H1 (cell line): ENCODE measurements around the gene KRTAP20-1. TPM values are rescaled to one million over a fixed set of nuclear protein-coding genes. Genes with fewer than 3 reads are reported as not detected.

Source experiments
- BCL11A ChIP-seq, 2 experiments: IDR thresholded peaks; one replicate each; pipeline ENCODE4 v1.6.1; 2011; ENCODE audit warnings: low read depth in 2 of 2, low read length in 2 of 2, mild to moderate bottlenecking in 2 of 2
- EP300 ChIP-seq, 2 experiments: IDR thresholded peaks; 1 replicate in 1 of 2; 2 replicates in 1 of 2; pipeline ENCODE4 v1.6.1; 2011 to 2012; ENCODE audit warnings: low read depth in 2 of 2, low read length in 2 of 2, mild to moderate bottlenecking in 2 of 2, borderline replicate concordance in 1 of 2, inconsistent platforms in 1 of 2, moderate library complexity in 1 of 2
- HDAC6 ChIP-seq: IDR thresholded peaks from one replicate; pipeline ENCODE4 v1.7.1; 2012; ENCODE audit warnings: low read depth, mild to moderate bottlenecking, inconsistent platforms, low read length, moderate library complexity
- SIN3A ChIP-seq, 2 experiments: IDR thresholded peaks in 1 of 2; conservative IDR thresholded peaks in 1 of 2; 2 replicates each; pipeline ENCODE4 v1.6.1; 2011 to 2012; ENCODE audit warnings: low read length in 2 of 2, improper control_type of control experiment in 1 of 2, low read depth in 1 of 2, mild to moderate bottlenecking in 1 of 2
- polyA plus RNA-seq, 7 experiments: library from polyadenylated mRNA; depleted of rRNA in 3 of 7; stranded (reverse) in 5 of 7; unstranded in 2 of 7; fragments of >200 nt in 5 of 7; fragments of 200-250 nt in 2 of 7; gene quantifications; 1 replicate in 5 of 7; 2 replicates in 1 of 7; 4 replicates in 1 of 7; pipeline versions ENCODE4 v1.2.1 to v1.2.3, GENCODE V29; 2011 to 2013; ENCODE audit warnings: missing spikeins in 2 of 7, mixed read lengths in 2 of 7
- total RNA-seq: library from RNA; stranded (reverse); fragmentation: NEBNext Ultra II Directional; extraction: Animal tissue kit (Norgen Biotek cat#: 25700); gene quantifications from 2 replicates; pipeline ENCODE4 v1.2.1, GENCODE V29; 2021
- TF ChIP-seq, protein P1 (sequence below): fragments of 300-600 bp; sonication (generic); IDR thresholded peaks from 2 replicates; pipeline ENCODE4 v1.7.1; 2012; ENCODE audit warnings: low read length, moderate library complexity, mild to moderate bottlenecking, inconsistent platforms; ENCODE audit not compliant: insufficient replicate concordance

Gene KRTAP20-1
- total and polyA plus RNA-seq, 2 of the 8 experiments (the other 6 are each of a cell fraction or from before 2014, with no cell fraction given): not detected

- TF ChIP-seq, protein P1, sequence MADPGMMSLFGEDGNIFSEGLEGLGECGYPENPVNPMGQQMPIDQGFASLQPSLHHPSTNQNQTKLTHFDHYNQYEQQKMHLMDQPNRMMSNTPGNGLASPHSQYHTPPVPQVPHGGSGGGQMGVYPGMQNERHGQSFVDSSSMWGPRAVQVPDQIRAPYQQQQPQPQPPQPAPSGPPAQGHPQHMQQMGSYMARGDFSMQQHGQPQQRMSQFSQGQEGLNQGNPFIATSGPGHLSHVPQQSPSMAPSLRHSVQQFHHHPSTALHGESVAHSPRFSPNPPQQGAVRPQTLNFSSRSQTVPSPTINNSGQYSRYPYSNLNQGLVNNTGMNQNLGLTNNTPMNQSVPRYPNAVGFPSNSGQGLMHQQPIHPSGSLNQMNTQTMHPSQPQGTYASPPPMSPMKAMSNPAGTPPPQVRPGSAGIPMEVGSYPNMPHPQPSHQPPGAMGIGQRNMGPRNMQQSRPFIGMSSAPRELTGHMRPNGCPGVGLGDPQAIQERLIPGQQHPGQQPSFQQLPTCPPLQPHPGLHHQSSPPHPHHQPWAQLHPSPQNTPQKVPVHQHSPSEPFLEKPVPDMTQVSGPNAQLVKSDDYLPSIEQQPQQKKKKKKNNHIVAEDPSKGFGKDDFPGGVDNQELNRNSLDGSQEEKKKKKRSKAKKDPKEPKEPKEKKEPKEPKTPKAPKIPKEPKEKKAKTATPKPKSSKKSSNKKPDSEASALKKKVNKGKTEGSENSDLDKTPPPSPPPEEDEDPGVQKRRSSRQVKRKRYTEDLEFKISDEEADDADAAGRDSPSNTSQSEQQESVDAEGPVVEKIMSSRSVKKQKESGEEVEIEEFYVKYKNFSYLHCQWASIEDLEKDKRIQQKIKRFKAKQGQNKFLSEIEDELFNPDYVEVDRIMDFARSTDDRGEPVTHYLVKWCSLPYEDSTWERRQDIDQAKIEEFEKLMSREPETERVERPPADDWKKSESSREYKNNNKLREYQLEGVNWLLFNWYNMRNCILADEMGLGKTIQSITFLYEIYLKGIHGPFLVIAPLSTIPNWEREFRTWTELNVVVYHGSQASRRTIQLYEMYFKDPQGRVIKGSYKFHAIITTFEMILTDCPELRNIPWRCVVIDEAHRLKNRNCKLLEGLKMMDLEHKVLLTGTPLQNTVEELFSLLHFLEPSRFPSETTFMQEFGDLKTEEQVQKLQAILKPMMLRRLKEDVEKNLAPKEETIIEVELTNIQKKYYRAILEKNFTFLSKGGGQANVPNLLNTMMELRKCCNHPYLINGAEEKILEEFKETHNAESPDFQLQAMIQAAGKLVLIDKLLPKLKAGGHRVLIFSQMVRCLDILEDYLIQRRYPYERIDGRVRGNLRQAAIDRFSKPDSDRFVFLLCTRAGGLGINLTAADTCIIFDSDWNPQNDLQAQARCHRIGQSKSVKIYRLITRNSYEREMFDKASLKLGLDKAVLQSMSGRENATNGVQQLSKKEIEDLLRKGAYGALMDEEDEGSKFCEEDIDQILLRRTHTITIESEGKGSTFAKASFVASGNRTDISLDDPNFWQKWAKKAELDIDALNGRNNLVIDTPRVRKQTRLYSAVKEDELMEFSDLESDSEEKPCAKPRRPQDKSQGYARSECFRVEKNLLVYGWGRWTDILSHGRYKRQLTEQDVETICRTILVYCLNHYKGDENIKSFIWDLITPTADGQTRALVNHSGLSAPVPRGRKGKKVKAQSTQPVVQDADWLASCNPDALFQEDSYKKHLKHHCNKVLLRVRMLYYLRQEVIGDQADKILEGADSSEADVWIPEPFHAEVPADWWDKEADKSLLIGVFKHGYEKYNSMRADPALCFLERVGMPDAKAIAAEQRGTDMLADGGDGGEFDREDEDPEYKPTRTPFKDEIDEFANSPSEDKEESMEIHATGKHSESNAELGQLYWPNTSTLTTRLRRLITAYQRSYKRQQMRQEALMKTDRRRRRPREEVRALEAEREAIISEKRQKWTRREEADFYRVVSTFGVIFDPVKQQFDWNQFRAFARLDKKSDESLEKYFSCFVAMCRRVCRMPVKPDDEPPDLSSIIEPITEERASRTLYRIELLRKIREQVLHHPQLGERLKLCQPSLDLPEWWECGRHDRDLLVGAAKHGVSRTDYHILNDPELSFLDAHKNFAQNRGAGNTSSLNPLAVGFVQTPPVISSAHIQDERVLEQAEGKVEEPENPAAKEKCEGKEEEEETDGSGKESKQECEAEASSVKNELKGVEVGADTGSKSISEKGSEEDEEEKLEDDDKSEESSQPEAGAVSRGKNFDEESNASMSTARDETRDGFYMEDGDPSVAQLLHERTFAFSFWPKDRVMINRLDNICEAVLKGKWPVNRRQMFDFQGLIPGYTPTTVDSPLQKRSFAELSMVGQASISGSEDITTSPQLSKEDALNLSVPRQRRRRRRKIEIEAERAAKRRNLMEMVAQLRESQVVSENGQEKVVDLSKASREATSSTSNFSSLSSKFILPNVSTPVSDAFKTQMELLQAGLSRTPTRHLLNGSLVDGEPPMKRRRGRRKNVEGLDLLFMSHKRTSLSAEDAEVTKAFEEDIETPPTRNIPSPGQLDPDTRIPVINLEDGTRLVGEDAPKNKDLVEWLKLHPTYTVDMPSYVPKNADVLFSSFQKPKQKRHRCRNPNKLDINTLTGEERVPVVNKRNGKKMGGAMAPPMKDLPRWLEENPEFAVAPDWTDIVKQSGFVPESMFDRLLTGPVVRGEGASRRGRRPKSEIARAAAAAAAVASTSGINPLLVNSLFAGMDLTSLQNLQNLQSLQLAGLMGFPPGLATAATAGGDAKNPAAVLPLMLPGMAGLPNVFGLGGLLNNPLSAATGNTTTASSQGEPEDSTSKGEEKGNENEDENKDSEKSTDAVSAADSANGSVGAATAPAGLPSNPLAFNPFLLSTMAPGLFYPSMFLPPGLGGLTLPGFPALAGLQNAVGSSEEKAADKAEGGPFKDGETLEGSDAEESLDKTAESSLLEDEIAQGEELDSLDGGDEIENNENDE: no peak
- TF ChIP-seq EP300 (IDR thresholded peaks at IDR 0.05; ENCODE audit: borderline replicate concordance in 1 of 2, low read depth in 2 of 2, low read length in 2 of 2) (no peak), HDAC6 (no peak), BCL11A (IDR thresholded peaks at IDR 0.05; ENCODE audit: low read depth in 2 of 2, low read length in 2 of 2) (no peak), SIN3A (conservative IDR thresholded peaks at IDR 0.05 in 1 of 2, IDR thresholded peaks at IDR 0.05 in 1 of 2; ENCODE audit: low read depth in 1 of 2, low read length in 2 of 2) (no peak)
Measured at GRCh38 chr21:30590297-30590696, 25.9 kb upstream of the KRTAP20-1 start, which contains the start of gene KRTAP22-2 (continued).
